ENCODE data around the gene USP4.
"Not testable (repeated sequence)": the region's sequence is repeated elsewhere in the genome, so short reads cannot be mapped to it uniquely, and the experiment has no call there.

USP4 gene

DNA sequence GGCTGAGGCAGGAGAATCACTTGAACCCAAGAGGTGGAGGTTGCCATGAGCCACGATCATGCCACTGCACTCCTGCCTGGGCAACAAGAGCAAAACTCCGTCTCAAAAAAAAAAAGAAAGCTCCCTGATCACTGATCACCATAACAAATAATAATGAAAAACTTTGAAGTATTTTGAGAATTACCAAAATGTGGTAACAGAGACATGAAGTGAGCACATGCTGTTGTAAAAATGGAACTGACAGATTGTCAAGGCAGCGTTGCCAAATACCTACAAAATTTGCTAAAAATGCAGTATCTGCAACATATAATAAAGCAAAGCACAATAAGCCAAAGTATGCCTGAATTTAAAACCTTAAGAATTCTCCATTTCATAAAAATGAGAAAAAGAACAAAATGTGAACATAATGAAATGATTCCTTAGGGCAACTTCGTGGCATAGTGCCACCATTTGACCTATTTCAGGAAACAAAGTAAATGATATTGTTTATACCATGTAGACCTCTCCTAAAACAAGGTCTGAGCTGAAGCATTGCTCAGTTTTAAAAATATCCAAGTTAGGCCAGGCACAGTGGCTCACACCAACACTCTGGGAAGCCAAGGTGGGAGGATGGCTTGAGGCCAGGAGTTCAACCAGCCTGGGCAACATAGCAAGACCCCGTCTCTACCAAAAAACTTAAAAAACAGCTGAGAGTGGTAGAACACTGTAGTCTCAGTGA, 5.8 kb downstream of the USP4 start:
- DNase-seq (ENCODE audit: low spot score): no peak
- TF ChIP-seq, protein P1, sequence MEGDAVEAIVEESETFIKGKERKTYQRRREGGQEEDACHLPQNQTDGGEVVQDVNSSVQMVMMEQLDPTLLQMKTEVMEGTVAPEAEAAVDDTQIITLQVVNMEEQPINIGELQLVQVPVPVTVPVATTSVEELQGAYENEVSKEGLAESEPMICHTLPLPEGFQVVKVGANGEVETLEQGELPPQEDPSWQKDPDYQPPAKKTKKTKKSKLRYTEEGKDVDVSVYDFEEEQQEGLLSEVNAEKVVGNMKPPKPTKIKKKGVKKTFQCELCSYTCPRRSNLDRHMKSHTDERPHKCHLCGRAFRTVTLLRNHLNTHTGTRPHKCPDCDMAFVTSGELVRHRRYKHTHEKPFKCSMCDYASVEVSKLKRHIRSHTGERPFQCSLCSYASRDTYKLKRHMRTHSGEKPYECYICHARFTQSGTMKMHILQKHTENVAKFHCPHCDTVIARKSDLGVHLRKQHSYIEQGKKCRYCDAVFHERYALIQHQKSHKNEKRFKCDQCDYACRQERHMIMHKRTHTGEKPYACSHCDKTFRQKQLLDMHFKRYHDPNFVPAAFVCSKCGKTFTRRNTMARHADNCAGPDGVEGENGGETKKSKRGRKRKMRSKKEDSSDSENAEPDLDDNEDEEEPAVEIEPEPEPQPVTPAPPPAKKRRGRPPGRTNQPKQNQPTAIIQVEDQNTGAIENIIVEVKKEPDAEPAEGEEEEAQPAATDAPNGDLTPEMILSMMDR (IDR thresholded peaks at IDR 0.05; ENCODE audit: borderline replicate concordance, control extremely low read depth, extremely low read depth, insufficient read depth, missing control alignments): no peak
- in situ Hi-C loops (cut with MboI; ENCODE audit: low sequenced_read_pairs, unreplicated experiment): no loop called here

GRCh38 chr3:49333091-49333490, 6.8 kb downstream of the USP4 start:
- TF ChIP-seq, protein P1 (IDR thresholded peaks at IDR 0.05; ENCODE audit: borderline replicate concordance, control extremely low read depth, extremely low read depth, insufficient read depth, missing control alignments): no peak
- in situ Hi-C loops (cut with MboI; ENCODE audit: low sequenced_read_pairs, unreplicated experiment): no loop called here
- no peak for DNase-seq (ENCODE audit: low spot score)

DNA sequence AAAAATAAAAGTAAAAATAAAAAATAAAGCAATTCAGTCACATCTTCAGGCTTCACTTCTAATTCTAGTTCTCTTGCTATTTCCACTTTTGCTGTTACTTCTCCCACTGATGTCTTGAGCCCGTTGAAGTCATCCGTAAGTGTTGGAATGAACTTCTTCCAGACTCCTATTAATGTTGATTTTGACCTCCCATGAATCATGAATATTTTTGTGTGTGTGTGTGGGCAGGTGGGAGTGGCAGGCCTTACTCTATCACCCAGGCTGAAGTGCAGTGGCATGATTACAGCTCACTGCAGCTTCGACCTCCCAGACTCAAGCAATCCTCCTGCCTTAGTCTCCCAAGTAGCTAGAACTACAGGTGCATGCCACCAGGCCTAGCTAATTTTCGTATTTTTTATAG, 10.7 kb downstream of the USP4 start:
- in situ Hi-C loops (cut with MboI; ENCODE audit: low sequenced_read_pairs, unreplicated experiment): no loop called here
- TF ChIP-seq, protein P1 (IDR thresholded peaks at IDR 0.05; ENCODE audit: borderline replicate concordance, control extremely low read depth, extremely low read depth, insufficient read depth, missing control alignments): no peak
- no peak for DNase-seq (ENCODE audit: low spot score)

GRCh38 chr3:49328350-49328749, 11.5 kb downstream of the USP4 start:
- DNase-seq (ENCODE audit: low spot score); in situ Hi-C loops (cut with MboI; ENCODE audit: low sequenced_read_pairs, unreplicated experiment): not testable (repeated sequence)

DNA sequence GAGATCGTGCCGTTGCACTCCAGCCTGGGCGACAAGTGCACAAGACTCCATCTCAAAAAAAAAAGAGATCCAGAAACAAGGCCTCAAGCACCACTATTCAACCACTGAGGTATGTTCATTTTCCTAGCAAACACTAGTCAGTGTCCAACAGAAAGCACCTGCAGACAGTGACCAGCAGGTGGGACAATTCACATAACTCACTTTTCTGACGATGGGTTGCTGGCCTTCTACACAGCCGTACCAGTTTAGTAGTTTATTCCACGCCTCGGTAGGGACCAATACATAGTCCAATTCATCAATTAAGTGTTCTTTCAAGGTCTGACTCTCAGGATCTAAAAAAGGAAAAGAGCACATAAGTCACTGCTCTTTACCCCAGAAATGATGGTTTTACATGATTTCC, 12.4 kb downstream of the USP4 start:
- TF ChIP-seq, protein P1 (IDR thresholded peaks at IDR 0.05; ENCODE audit: borderline replicate concordance, control extremely low read depth, extremely low read depth, insufficient read depth, missing control alignments): peak; percentile 14
- in situ Hi-C loops (cut with MboI; ENCODE audit: low sequenced_read_pairs, unreplicated experiment): no loop called here

GRCh38 chr3:49324768-49325167, 15.1 kb downstream of the USP4 start:
- in situ Hi-C loops (cut with MboI; ENCODE audit: low sequenced_read_pairs, unreplicated experiment): no loop called here
- TF ChIP-seq, protein P1 (IDR thresholded peaks at IDR 0.05; ENCODE audit: borderline replicate concordance, control extremely low read depth, extremely low read depth, insufficient read depth, missing control alignments): no peak
- no peak for DNase-seq (ENCODE audit: low spot score)

More for the DNA sequence above, 12.4 kb downstream of the USP4 start:
- DNase-seq (ENCODE audit: low spot score): no peak

DNA sequence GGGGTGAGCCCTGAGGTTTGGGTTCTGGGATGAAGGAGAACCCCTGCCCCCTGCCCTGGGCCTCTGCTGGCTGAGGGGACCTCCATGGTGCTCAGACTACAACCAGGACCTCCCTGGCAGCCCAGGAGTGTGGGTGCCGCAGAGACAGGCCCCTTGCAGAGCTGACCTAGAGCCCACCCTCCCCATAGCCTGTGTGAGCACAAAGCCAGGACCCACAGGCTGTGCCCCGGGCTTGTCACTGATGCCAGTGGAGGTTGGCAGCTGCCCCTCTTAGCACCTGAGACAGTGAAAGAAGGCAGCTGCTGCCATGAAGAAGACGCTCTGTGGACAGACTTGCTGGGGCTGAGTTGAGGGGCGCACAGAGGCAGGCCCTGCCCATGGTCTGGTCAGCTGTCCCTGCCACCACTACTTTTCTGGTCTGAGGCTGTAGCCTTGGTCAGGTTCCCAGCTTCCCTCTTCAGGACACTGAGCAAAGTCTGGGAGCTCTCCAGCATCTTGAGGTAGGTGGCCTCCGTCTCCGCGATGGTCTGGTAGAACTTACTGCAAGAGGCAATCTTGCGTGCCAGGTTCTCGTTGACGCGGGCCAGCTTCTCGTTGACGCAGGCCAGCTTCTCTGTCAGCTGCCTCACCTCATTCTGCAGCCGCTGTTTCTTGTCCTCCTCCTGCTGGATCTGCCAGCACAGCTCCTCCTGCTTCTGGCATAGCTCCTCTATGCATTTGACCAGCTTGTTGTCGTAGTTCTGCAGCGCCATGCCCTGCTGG, 23.0 kb downstream of the USP4 start:
- in situ Hi-C loops (cut with MboI; ENCODE audit: low sequenced_read_pairs, unreplicated experiment): no loop called here
- no peak for DNase-seq (ENCODE audit: low spot score)

More for the DNA sequence above, 23.0 kb downstream of the USP4 start:
- TF ChIP-seq, protein P1 (IDR thresholded peaks at IDR 0.05; ENCODE audit: borderline replicate concordance, control extremely low read depth, extremely low read depth, insufficient read depth, missing control alignments): no peak
